Activated T-cell treated with anti-CD3 and anti-CD28 coated beads for 48 hours (primary cell): Measurements from ENCODE around the gene TMEM38B.
"Not testable (repeated sequence)": the region's sequence is repeated elsewhere in the genome, so short reads cannot be mapped to it uniquely, and the experiment has no call there.

Experiments used
- DNase-seq: peaks from one replicate; pipeline ENCODE4 v3.0.0-alpha.2; 2020; ENCODE audit warnings: low read depth

Gene TMEM38B

GRCh38 chr9:105722099-105722498 is 27.8 kb downstream of the TMEM38B start:
- no peak for DNase-seq

DNA sequence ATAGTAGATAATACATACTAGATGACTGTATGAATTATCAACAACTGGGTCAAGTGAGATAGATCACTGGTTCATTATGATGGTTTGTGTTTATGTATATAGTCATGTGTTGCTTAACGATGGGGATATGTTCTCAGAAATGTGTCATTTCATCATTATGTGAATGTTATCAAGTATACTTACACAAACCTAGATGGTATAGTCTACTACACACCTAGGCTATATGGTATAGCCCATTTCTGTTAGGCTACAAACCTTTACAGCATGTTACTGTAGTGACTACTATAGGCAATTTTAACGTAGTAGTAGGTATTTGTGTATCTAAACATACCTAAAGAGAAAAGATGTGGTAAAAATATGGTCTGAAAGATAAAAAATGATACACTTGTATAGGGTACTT is 31.0 kb downstream of the TMEM38B start:
- no peak for DNase-seq

- not testable (repeated sequence) for DNase-seq
Measured at GRCh38 chr9:105728230-105728629, 33.9 kb downstream of the TMEM38B start.

DNA sequence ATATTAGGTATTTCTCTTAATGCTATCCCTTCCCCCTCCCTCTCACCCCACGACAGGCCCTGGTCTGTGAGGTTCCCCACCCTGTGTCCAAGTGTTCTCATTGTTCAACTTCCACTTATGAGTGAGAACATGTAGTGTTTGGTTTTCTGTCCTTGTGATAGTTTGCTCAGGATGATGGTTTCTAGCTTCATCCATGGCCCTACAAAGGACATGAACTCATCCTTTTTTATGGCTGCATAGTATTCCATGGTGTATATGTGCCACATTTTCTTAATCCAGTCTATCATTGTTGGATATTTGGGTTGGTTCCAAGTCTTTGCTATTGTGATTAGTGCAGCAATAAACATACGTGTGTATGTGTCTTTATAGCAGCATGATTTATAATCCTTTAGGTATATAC is 37.1 kb downstream of the TMEM38B start:
- DNase-seq = not testable (repeated sequence)

DNA sequence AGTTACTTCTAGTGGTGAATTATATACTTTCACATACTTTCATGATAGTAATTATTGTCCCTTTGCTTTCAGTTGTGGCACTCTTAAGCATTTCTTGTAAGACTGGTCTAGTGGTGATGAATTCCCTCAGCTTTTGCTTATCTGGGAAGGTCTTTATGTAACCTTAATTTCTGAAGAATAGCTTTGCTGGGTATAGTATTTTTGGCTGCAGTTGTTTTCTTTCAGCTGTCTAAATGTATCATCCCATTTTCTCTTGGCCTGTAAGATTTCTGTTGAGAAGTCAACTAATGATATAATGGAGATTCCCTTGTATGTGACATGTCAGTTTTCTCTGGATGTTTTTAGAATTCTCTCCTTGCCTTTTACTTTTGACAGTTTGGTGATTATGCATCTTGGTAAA is 41.0 kb downstream of the TMEM38B start:
- no peak for DNase-seq

DNA sequence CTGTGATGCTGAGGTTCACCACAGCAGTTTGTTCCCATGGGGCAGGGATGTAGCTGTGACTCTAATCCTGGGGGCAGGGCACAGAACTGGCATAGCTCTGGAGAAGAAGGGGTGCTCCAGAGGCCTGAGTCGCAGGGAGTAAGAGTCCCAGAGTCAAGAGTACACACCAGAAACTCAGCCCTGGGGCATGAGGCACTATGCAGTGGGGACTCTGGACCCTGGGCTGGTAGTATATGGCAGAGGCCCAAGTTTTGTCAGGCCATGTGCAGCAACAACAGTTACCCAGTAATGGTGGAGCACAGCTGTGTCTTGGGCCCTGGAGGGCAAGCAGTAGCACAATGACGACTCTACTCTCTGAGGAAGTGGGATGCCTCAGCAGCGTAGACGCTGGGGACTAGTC is 42.9 kb downstream of the TMEM38B start:
- no peak for DNase-seq

DNA sequence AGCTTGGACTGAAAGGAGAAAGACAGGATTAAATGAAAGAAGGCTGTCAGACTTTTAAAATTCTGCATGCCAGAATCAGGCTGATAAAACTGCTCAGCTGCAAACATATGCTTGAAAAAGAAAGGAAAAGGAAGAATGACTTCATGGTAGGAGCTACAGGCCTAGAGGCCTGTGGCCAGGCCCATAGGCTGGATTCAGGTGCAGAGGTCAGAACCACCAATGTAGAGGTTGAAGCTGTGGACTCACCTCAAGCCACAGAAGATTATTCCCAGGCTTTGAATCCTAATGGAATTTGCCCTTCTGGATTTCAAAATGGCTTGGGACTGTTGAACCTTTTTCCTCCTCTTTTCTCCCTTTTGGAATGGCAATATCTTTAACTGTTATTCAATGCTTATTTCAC is 47.7 kb downstream of the TMEM38B start:
- DNase-seq = no peak

- not testable (repeated sequence) for DNase-seq
Measured at GRCh38 chr9:105747325-105747724, 53.0 kb downstream of the TMEM38B start.

DNA sequence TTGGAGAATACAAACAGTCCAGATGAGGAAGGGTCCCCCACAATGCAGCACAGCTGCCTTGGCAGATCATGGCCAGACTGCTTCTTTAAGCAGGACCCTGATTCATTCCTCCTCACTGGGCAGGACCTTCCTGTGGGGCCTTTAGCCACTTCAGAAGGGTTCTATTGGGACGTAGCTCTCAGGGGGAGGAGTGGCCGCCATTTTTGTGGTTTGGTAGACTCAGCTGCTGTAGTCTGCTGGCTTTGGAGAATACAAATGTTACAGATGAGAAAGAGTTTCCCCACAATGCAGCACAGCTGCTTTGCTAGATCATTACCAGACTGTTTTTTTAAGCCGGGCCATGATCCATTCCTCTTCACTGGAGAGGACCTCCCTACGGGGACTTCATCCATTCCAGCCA is 57.4 kb downstream of the TMEM38B start:
- no peak for DNase-seq

DNA sequence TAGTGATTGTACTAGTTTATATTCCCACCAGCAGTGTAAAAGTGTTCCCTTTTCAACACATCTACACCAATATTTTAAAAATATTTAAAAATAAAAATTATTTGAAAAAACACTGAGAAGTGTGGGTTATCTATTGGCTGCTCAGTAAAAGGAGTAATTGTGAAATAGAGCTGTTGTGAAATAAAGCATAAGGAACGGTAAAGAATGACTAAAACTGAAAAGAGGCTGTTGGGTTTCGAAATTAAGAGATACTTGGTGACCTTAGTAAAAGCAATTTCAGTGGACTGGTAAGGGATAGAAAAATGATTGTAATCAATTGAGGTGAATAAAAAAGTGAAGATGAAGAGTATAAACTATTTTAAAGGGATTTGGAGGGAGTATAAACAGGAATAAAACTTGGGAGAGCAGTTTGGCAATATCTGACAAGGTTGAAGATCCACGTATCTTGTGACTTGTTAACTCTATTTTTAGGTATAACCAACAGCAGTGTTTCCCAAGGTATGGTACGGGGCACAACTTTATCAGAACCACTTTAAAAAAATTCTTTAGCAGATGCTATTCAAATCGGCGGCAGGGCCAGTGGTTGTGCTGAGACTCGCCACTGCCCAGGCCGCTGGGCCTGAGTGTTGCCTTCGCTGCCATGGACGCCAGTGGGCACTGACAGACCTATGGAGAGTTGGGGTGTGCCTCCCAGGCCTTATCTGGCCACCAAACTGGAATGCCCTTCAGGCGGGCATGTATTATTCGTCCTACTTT is 63.3 kb downstream of the TMEM38B start:
- DNase-seq = no peak

GRCh38 chr9:105760053-105760452 is 65.7 kb downstream of the TMEM38B start:
- no peak for DNase-seq

DNA sequence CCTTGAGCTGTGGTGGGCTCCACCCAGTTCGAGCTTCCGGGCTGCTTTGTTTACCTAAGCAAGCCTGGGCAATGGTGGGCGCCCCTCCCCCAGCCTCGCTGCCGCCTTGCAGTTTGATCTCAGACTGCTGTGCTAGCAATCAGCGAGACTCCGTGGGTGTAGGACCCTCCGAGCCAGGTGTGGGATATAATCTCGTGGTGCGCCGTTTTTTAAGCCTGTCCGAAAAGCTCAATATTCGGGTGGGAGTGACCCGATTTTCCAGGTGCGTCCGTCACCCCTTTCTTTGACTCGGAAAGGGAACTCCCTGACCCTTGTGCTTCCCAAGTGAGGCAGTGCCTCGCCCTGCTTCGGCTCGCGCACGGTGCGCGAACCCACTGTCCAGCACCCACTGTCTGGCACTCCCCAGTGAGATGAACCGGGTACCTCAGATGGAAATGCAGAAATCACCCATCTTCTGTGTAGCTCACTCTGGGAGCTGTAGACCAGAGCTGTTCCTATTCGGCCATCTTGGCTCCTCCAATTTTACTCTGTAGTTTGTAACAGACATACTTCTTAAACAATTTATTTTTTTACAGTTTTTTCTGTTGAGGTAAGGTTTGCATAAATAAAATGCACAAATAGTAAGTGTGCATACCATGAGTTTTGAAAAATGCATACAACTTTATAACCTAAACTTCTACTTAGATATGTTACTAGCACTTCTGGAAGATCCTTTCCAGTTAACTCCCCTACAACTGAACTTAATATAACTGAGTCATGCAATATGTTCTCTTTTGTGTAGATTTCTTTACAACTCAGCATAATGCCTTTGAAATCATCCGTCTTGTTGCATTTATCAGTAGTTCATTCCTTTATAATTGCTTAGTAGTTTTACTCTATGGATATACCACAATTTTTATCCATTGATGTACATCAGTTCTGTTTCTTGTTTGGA is 88.5 kb downstream of the TMEM38B start:
- DNase-seq = not testable (repeated sequence)

- DNase-seq = not testable (repeated sequence)
Measured at GRCh38 chr9:105783495-105783872, 89.1 kb downstream of the TMEM38B start.

DNA sequence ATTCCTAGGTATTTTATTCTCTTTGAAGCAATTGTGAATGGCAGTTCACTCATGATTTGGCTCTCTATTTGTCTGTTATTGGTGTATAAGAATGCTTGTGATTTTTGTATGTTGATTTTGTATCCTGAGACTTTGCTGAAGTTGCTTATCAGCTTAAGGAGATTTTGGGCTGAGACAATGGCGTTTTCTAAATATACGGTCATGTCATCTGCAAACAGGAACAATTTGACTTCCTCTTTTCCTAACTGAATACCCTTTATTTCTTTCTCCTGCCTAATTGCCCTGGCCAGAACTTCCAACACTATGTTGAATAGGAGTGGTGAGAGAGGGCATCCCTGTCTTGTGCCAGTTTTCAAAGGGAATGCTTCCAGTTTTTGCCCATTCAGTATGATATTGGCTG is 92.5 kb downstream of the TMEM38B start:
- DNase-seq = not testable (repeated sequence)

DNA sequence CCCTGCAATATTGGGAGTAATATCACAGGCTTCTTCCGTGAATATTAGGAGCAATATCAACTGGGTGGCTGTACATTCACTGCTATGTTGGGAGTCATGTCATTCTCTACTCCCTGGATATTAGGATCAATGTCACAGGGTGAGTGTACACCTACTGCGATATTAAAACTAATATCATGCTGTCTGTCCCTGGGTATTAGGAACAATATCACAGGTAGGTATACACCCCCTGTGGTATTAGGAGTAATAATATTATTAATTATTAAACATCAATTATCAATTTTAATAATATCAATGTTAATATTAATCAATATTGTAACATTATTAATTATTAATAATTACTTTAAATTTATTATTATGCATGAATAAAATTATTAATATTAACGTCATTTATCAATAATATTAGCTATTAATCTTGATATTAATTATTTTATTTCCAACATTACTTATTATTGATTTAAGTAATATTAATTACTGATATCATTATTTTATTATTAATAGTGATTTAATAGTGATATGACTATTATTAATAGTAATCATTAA is 121.9 kb downstream of the TMEM38B start:
- DNase-seq = no peak

GRCh38 chr9:105816981-105817380 is 122.6 kb downstream of the TMEM38B start:
- DNase-seq = no peak

DNA sequence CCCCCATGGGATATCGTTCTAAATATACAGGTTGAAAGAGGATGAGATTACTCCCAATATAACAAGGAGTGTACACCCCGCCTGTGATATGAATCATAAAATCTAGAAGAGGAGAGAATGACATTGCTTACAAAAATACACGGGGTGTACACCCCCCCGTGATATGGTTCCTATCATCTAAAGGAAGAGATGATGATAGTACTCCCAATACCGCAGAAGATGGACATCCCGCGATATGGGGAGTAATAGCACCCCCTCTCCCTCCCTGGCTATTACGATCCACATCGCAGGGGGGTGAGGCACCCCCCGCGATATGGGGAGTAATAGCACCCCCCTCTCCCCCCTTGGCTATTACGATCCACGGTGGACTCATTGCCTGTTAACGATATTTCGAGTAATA is 124.6 kb downstream of the TMEM38B start:
- DNase-seq = no peak

- no peak for DNase-seq
Measured at GRCh38 chr9:105822814-105823213, 128.5 kb downstream of the TMEM38B start.
